Tibial nerve (tissue), 4 donors: Measurements from ENCODE around the gene CMC2. TPM values are rescaled to one million over a fixed set of nuclear protein-coding genes. Genes with fewer than 3 reads are reported as not detected.
A peak's percentile ranks its signal among the peaks of the same experiment; 100 is the strongest.

ENCODE experiments used
- DNase-seq, 2 donors: peaks; one replicate each; pipeline ENCODE4 v3.0.0-alpha.2; 2019; ENCODE audit warnings: low spot score in 2 of 2
- H3K27ac ChIP-seq, 4 donors: fragments of 200-600 bp; sonication (generic) in 3 of 4; one replicate each; pipeline ENCODE4 v1.5.1; 2017 to 2019; ENCODE audit warnings: mild to moderate bottlenecking in 1 of 4
- H3K27me3 ChIP-seq, 2 donors: fragments of 200-600 bp; sonication (generic) in 1 of 2; one replicate each; pipeline versions ENCODE4 v1.5.1 to v1.6.0; 2017 to 2019
- H3K36me3 ChIP-seq, 3 donors: fragments of 200-600 bp; sonication (generic); one replicate each; pipeline ENCODE4 v1.5.1; 2018 to 2019
- H3K4me1 ChIP-seq, 4 donors: fragments of 200-600 bp; sonication (generic) in 3 of 4; one replicate each; pipeline ENCODE4 v1.5.1; 2017 to 2019
- H3K4me3 ChIP-seq, 4 donors: fragments of 200-600 bp; sonication (generic) in 3 of 4; one replicate each; pipeline ENCODE4 v1.5.1; 2017 to 2019; ENCODE audit warnings: mild to moderate bottlenecking in 1 of 4, moderate library complexity in 1 of 4
- H3K9me3 ChIP-seq, 4 donors: fragments of 200-600 bp; sonication (generic) in 3 of 4; one replicate each; pipeline ENCODE4 v1.5.1; 2017 to 2019
- EP300 ChIP-seq, 2 donors: sonication (generic); formaldehyde crosslinking; IDR thresholded peaks; one replicate each; pipeline ENCODE4 v1.6.1; 2017; ENCODE audit warnings: antibody characterized with exemption in 2 of 2, mild to moderate bottlenecking in 1 of 2
- POLR2A ChIP-seq, 2 donors: fragments of 450-650 bp; IDR thresholded peaks; one replicate each; pipeline ENCODE4 v1.6.1; 2017; ENCODE audit warnings: antibody characterized with exemption in 2 of 2, mild to moderate bottlenecking in 2 of 2, moderate library complexity in 2 of 2
- WGBS, 2 donors: methylation state at CpG; one replicate each; pipeline ENCODE4 v1.1.5; 2018; 5-methylcytosine and 5-hydroxymethylcytosine counted together
- total RNA-seq, 4 donors: library from RNA; depleted of rRNA; stranded (reverse); fragments of >200 nt; gene quantifications; one replicate each; pipeline ENCODE4 v1.1.0, GENCODE V29; 2016
- TF ChIP-seq, protein P1 (sequence below), 5 experiments: fragments of 200-600 bp in 3 of 5; fragments of 450-650 bp in 2 of 5; sonication (generic) in 3 of 5; IDR thresholded peaks; one replicate each; pipeline ENCODE4 v1.5.1; 2016 to 2019; ENCODE audit warnings: antibody characterized with exemption in 5 of 5, mild to moderate bottlenecking in 3 of 5, moderate library complexity in 2 of 5

The CMC2 gene
- total RNA-seq, 4 donors from 2014 or later: 20.0 to 38.7 (median 35.2) TPM

DNA sequence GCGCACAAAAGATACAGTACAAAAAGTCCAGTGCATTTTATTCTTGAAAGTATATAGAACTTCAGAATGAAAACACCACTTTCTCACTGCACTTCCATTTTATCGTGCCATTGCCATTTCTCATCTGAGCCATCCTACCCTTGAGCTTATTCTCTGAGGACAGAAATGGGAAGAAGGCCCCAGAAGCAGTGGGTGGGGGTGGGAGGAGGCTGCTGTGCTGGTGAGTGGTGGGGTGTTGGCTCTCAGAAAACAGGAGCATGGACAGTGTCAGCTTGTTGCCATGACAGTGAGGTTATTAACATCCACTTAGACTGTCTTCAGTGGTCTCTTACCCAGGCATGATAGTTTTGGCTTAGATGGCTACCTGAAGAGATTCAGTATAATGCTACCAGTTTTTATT lies 33.4 kb upstream of the CMC2 start:
- TF ChIP-seq, protein P1, sequence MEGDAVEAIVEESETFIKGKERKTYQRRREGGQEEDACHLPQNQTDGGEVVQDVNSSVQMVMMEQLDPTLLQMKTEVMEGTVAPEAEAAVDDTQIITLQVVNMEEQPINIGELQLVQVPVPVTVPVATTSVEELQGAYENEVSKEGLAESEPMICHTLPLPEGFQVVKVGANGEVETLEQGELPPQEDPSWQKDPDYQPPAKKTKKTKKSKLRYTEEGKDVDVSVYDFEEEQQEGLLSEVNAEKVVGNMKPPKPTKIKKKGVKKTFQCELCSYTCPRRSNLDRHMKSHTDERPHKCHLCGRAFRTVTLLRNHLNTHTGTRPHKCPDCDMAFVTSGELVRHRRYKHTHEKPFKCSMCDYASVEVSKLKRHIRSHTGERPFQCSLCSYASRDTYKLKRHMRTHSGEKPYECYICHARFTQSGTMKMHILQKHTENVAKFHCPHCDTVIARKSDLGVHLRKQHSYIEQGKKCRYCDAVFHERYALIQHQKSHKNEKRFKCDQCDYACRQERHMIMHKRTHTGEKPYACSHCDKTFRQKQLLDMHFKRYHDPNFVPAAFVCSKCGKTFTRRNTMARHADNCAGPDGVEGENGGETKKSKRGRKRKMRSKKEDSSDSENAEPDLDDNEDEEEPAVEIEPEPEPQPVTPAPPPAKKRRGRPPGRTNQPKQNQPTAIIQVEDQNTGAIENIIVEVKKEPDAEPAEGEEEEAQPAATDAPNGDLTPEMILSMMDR (IDR thresholded peaks at IDR 0.05): no peak
- TF ChIP-seq POLR2A (IDR thresholded peaks at IDR 0.05) (no peak), EP300 (IDR thresholded peaks at IDR 0.05) (no peak)
- DNase-seq: no peak
- peaks cover 0 to 46% (median 0%) of the 10 kb centered on the region in 3 donors for H3K36me3 ChIP-seq
- no peaks in the 10 kb centered on the region for H3K9me3 ChIP-seq
- no peak overlapping the region for H3K27ac ChIP-seq
- no peaks in the 10 kb centered on the region for H3K27me3 ChIP-seq
- 93 to 97% methylated on average over 2 of the region's 2 CpGs for WGBS, 2 donors
- peaks cover 0 to 26% (median 15%) of the 10 kb centered on the region in 4 donors for H3K4me1 ChIP-seq
- no peak overlapping the region for H3K4me3 ChIP-seq

DNA sequence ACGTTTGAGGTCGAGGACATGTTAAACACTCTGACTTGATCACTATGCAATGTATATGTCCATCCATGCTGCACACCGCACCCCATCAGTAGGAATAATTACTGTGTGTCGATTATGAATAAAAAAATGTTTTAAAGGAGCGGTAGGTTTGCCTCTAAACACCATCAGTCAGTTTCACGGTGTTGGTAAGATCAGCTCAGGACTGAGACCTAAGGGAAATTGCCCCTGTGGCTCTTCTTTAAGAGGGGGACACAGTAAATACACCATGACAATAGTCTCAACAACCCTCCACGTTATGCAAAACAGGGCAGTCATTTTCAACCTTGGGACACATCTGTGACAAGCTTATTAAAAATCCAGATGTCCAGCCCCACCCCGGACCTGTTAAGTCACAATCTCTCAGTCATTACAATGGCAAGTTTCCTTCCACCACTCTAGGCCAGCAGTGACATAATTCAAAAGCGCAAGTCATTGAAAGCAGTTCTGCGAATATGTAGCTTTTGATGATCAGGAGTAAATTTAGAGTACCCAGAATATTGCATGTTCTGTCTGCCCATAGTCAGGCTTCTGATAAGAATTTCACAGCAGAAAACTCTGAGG lies 30.2 kb upstream of the CMC2 start:
- TF ChIP-seq POLR2A (IDR thresholded peaks at IDR 0.05): no peak
- no peak for TF ChIP-seq EP300 (IDR thresholded peaks at IDR 0.05)
- TF ChIP-seq, protein P1 (IDR thresholded peaks at IDR 0.05): no peak
- WGBS, 2 donors: 19 to 25% methylated on average over 10 of the region's 10 CpGs
- DNase-seq: no peak
- peak overlapping the region; percentile 38 to 77 (median 62) for H3K4me3 ChIP-seq
- H3K36me3 ChIP-seq: peaks cover 0 to 13% (median 0%) of the 10 kb centered on the region in 3 donors
- no peaks in the 10 kb centered on the region for H3K9me3 ChIP-seq
- peak overlapping the region in 3 of 4 donors; percentile 8 to 81 (median 66) for H3K27ac ChIP-seq
- H3K27me3 ChIP-seq: no peaks in the 10 kb centered on the region
- H3K4me1 ChIP-seq: peaks cover 0 to 26% (median 15%) of the 10 kb centered on the region in 4 donors

DNA sequence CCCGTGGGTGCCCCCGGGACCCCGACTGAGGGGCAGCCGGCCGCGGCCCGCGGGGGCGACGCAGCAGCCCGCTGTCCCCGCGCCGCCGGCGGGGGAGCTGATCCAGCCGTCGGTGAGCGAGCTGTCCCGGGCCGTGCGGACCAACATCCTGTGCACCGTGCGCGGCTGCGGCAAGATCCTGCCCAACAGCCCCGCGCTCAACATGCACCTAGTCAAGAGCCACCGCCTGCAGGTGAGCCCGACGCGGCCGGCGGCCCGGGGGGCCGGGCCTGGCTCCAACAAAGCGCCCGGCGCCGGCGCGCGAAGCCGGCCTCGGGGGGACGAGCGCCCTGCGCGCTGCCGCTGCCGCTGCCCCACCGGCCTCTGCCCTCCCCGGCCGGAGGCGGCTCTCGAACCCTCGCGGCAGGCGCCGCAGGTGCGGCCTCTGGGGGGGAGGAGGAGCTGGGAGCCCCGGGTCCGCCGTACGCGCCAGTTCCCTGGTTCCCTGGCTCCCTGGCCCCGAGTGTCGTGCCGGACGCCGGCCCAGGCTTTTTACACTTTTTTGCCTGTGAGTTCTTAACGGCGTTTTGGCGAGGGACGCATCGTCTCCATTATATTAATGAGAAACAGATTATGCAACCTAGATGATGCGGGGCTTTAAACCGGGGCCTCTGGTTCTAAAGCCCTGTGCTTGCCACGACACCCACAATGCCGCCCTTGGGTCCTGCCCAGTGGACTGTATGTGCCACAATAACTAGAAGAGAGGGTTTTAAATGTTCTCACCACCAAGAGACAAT lies 29.5 kb upstream of the CMC2 start:
- WGBS, 2 donors: 0 to 1% methylated on average over 16 to 51 of the region's 80 CpGs
- TF ChIP-seq EP300 (IDR thresholded peaks at IDR 0.05) (no peak), POLR2A (IDR thresholded peaks at IDR 0.05) (no peak)
- TF ChIP-seq, protein P1 (IDR thresholded peaks at IDR 0.05): no peak

DNA sequence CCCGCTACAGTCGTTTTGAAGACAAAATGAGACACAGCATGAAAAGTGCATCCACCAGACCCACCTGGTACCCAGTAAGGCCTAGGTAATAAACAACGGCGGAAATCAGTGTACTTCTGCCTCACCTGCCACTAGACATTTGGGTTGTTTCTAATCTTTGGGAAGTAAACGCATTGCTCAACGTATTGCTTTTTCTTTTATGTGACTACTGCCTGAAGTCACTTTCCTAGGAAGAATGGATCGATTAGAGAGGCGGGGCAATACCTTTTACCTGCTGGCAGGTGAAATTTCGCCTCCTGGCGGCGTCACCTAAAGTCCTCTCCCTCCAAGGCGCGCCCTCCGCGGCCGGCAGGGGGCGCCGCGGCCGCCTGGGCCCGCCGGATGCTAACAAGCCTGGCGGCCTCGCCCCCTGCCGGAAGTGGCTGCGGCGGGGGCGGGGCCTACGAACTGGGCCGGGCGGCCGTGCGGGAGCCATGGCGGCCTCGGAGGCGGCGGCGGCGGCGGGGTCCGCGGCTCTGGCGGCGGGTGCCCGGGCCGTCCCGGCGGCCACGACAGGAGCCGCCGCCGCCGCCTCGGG lies 28.8 kb upstream of the CMC2 start, which contains the start of gene ATMIN:
Gene ATMIN (plus strand): TSS at position 445 of the 577 bp plus-strand sequence. CDS start 29 bp downstream, at position 474.
- 12 to 27% methylated on average over 11 to 30 of the region's 54 CpGs for WGBS, 2 donors
- Histone ChIP-seq H3K4me1 (peaks cover 0 to 26% (median 15%) of the 10 kb centered on the region in 4 donors), H3K9me3 (no peaks in the 10 kb centered on the region), H3K4me3 (peak within 1 kb of the TSS; percentile 38 to 77 (median 62)), H3K27me3 (no peaks in the 10 kb centered on the region), H3K27ac (peak within 1 kb of the TSS in 3 of 4 donors; percentile 59 to 81 (median 66)), H3K36me3 (no peaks in the 10 kb centered on the region)
- TF ChIP-seq EP300 (IDR thresholded peaks at IDR 0.05) (peak in 1 of 2 donors; percentile 13), POLR2A (IDR thresholded peaks at IDR 0.05) (peak in 1 of 2 donors; percentile 45)
- TF ChIP-seq, protein P1 (IDR thresholded peaks at IDR 0.05): peak; percentile 98 to 99 (median 99)
- peak; percentile 74 to 76 for DNase-seq

More for the DNA sequence above, 29.5 kb upstream of the CMC2 start:
- no peak for DNase-seq
- Histone ChIP-seq H3K36me3 (peaks cover 0 to 6% (median 0%) of the 10 kb centered on the region in 3 donors), H3K4me3 (peak overlapping the region; percentile 38 to 77 (median 62)), H3K27ac (peak overlapping the region in 3 of 4 donors; percentile 59 to 81 (median 66)), H3K9me3 (no peaks in the 10 kb centered on the region), H3K27me3 (no peaks in the 10 kb centered on the region), H3K4me1 (peaks cover 0 to 26% (median 15%) of the 10 kb centered on the region in 4 donors)
